K562 (cell line): ENCODE measurements around the gene LPGAT1. TPM values are rescaled to one million over a fixed set of nuclear protein-coding genes. Genes with fewer than 3 reads are reported as not detected.

Experiments
- CLOCK ChIP-seq: fragments of 250-450 bp; sonication (Bioruptor Pico); IDR thresholded peaks from 2 replicates; pipeline ENCODE4 v1.4.0; 2020; ENCODE audit warnings: mild to moderate bottlenecking, moderate library complexity, borderline replicate concordance
- MAFK ChIP-seq: IDR thresholded peaks from 2 replicates; pipeline ENCODE4 v1.6.1; 2011; ENCODE audit warnings: low read length, improper control_type of control experiment
- MLLT1 ChIP-seq, 2 experiments: fragments of 450-650 bp; IDR thresholded peaks; 2 replicates each; pipeline ENCODE4 v1.6.1; 2016
- NCOA2 ChIP-seq, 2 experiments: fragments of 450-650 bp; IDR thresholded peaks; 2 replicates each; pipeline ENCODE4 v1.6.1; 2018; ENCODE audit warnings: mild to moderate bottlenecking in 2 of 2, moderate library complexity in 1 of 2; ENCODE audit not compliant: partially characterized antibody in 2 of 2
- REST ChIP-seq, 2 experiments: fragments of 450-650 bp; formaldehyde crosslinking in 1 of 2; IDR thresholded peaks; 2 replicates each; pipeline versions ENCODE4 v1.4.0 to v1.6.1; 2014 to 2020; ENCODE audit warnings: mild to moderate bottlenecking in 2 of 2, borderline replicate concordance in 1 of 2, low read depth in 1 of 2
- TFE3 ChIP-seq: fragments of 450-650 bp; formaldehyde crosslinking; IDR thresholded peaks from 2 replicates; pipeline ENCODE4 v1.4.0; 2020; ENCODE audit warnings: mild to moderate bottlenecking, mixed read lengths
- ZNF133 ChIP-seq: fragments of 250-450 bp; sonication (Bioruptor Pico); IDR thresholded peaks from 2 replicates; pipeline ENCODE4 v1.4.0; 2020; ENCODE audit warnings: mild to moderate bottlenecking
- ZNF143 ChIP-seq: sonication (generic); formaldehyde crosslinking; IDR thresholded peaks from 2 replicates; pipeline ENCODE4 v1.9.0; 2022; ENCODE audit warnings: mild to moderate bottlenecking, missing genetic modification reagents
- ZNF165 ChIP-seq: fragments of 250-450 bp; sonication (Bioruptor Pico); IDR thresholded peaks from 2 replicates; pipeline ENCODE4 v1.4.0; 2020; ENCODE audit warnings: borderline replicate concordance
- ZNF717 ChIP-seq: fragments of 250-450 bp; sonication (Bioruptor Pico); IDR thresholded peaks from 2 replicates; pipeline ENCODE4 v1.5.0; 2021
- polyA plus RNA-seq, 8 experiments: library from polyadenylated mRNA; depleted of rRNA in 4 of 8; stranded (reverse) in 5 of 8; unstranded in 3 of 8; fragments of >200 nt; fragmentation: Nextera tagmentation in 2 of 8; fragmentation: Illumina TruSeq in 1 of 8; extraction: Ambion mirVana in 2 of 8; extraction: Trizol in 1 of 8; gene quantifications; 2 replicates each; pipeline versions ENCODE4 v1.2.1 to v1.2.3, GENCODE V29; 2011 to 2014; ENCODE audit warnings: inconsistent platforms in 1 of 8, missing spikeins in 1 of 8
- total RNA-seq, 7 experiments: library from RNA; depleted of rRNA in 6 of 7; stranded (reverse); fragments of >200 nt in 6 of 7; fragmentation: Illumina TruSeq in 2 of 7; extraction: Trizol in 2 of 7; gene quantifications; 2 replicates each; pipeline versions ENCODE4 v1.2.1 to v1.2.3, GENCODE V29; 2011 to 2021; ENCODE audit warnings: low replicate concordance in 1 of 7

LPGAT1 gene
- total and polyA plus RNA-seq, 9 of the 15 experiments (the other 6 are each of a cell fraction or from before 2014, with no cell fraction given) = 5.7 to 31.4 (median 16.3) TPM

- TF ChIP-seq MLLT1 (IDR thresholded peaks at IDR 0.05) (no peak), ZNF165 (CRISPR knock-in tag) (no peak), ZNF717 (CRISPR knock-in tag) (no peak), MAFK (peak; percentile 53; the same call in 1 of the 2 replicates), ZNF133 (CRISPR knock-in tag) (no peak), TFE3 (CRISPR knock-in tag) (no peak), NCOA2 (IDR thresholded peaks at IDR 0.05; ENCODE audit: partially characterized antibody in 2 of 2) (no peak), CLOCK (CRISPR knock-in tag) (no peak), ZNF143 (CRISPR knock-in tag) (no peak), REST (IDR thresholded peaks at IDR 0.05; ENCODE audit: borderline replicate concordance) (no peak), REST (CRISPR knock-in tag; IDR thresholded peaks at IDR 0.05; ENCODE audit: low read depth) (no peak)
These were observed 98.9 kb downstream of the LPGAT1 start (continued) for GRCh38 chr1:211731456-211732292.
